Mesothelial cell of epicardium (in vitro differentiated cells): ENCODE data around the gene SPEM3. TPM values are rescaled to one million over a fixed set of nuclear protein-coding genes. Genes with fewer than 3 reads are reported as not detected.

ENCODE experiments used
- DNase-seq, 2 experiments: peaks; one replicate each; pipeline ENCODE4 v3.0.0; 2021; ENCODE audit warnings: low spot score in 2 of 2; ENCODE audit not compliant: unreplicated experiment in 2 of 2
- H3K27ac Mint-ChIP-seq: 2 replicates; pipeline ENCODE4 v1.8.0; 2021; ENCODE audit warnings: mixed read lengths
- H3K27me3 Mint-ChIP-seq: 2 replicates; pipeline ENCODE4 v1.8.0; 2021; ENCODE audit warnings: low read depth, mixed read lengths
- H3K36me3 Mint-ChIP-seq: 2 replicates; pipeline ENCODE4 v1.8.0; 2021; ENCODE audit warnings: mixed read lengths
- H3K4me1 Mint-ChIP-seq: 2 replicates; pipeline ENCODE4 v1.8.0; 2021; ENCODE audit warnings: mixed read lengths
- H3K4me3 Mint-ChIP-seq: 2 replicates; pipeline ENCODE4 v1.8.0; 2021; ENCODE audit warnings: mild to moderate bottlenecking, moderate library complexity, mixed read lengths
- H3K9me3 Mint-ChIP-seq: 2 replicates; pipeline ENCODE4 v1.8.0; 2021; ENCODE audit warnings: mixed read lengths
- total RNA-seq: library from RNA; stranded (reverse); gene quantifications from 3 replicates; pipeline ENCODE4 v1.2.1, GENCODE V29; 2021
- TF ChIP-seq, protein P1 (sequence below): fragments of 200-600 bp; sonication (generic); IDR thresholded peaks from one replicate; pipeline ENCODE4 v1.5.0; 2021; ENCODE audit warnings: antibody characterized with exemption; ENCODE audit not compliant: unreplicated experiment

SPEM3 gene
- total RNA-seq, 1 donor from 2014 or later, result not detected

DNA sequence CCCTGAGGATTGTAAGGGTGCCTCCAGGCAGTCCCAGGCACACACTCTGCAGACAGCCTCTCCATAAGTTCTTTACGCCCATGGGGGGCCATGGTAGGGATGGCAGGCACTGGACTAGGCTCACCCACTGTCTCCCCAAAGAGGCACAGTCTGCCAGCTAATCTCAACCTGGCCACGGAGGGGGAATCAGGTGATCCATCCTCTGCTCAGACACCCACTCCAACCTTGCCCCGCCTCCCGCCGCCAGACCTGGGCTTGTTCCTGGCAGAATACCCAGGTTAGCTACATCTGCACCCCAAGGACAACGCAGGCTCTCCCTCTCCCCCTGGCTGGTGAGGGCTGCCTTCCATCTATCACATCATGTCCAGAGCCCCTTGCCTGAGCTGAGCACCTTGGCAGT lies 19.8 kb upstream of the SPEM3 start:
- H3K9me3 Mint-ChIP-seq, result no peaks in the 10 kb centered on the region
- H3K27ac Mint-ChIP-seq, result no peak overlapping the region
- no peak for DNase-seq
- H3K4me1 Mint-ChIP-seq, result peaks cover 28% of the 10 kb centered on the region
- H3K36me3 Mint-ChIP-seq, result peaks cover 22% of the 10 kb centered on the region
- H3K4me3 Mint-ChIP-seq, result no peak overlapping the region
- TF ChIP-seq, protein P1, sequence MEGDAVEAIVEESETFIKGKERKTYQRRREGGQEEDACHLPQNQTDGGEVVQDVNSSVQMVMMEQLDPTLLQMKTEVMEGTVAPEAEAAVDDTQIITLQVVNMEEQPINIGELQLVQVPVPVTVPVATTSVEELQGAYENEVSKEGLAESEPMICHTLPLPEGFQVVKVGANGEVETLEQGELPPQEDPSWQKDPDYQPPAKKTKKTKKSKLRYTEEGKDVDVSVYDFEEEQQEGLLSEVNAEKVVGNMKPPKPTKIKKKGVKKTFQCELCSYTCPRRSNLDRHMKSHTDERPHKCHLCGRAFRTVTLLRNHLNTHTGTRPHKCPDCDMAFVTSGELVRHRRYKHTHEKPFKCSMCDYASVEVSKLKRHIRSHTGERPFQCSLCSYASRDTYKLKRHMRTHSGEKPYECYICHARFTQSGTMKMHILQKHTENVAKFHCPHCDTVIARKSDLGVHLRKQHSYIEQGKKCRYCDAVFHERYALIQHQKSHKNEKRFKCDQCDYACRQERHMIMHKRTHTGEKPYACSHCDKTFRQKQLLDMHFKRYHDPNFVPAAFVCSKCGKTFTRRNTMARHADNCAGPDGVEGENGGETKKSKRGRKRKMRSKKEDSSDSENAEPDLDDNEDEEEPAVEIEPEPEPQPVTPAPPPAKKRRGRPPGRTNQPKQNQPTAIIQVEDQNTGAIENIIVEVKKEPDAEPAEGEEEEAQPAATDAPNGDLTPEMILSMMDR, result no peak
- no peaks in the 10 kb centered on the region for H3K27me3 Mint-ChIP-seq

DNA sequence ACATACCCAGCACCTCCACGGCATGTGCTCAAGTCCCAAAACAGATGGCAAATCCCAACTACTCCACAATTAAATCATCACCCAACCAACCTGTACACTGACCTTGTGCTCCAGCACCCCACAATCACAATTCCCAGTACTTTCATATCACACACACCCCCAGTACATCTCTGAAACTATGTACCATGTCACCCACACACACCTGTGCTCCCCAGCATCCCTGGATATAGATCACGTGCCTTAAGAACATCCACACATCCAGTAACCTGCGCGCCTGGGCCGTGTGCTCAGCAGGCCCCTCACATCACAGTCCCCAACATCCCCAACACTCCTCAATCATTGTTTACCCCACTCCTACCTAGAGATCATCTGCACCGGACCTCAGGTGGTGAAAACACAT lies 18.9 kb upstream of the SPEM3 start:
- no peak overlapping the region for H3K4me3 Mint-ChIP-seq
- no peak for DNase-seq
- TF ChIP-seq, protein P1, result no peak
- peaks cover 28% of the 10 kb centered on the region for H3K4me1 Mint-ChIP-seq
- H3K27me3 Mint-ChIP-seq, result no peaks in the 10 kb centered on the region
- H3K36me3 Mint-ChIP-seq, result peaks cover 22% of the 10 kb centered on the region
- H3K9me3 Mint-ChIP-seq, result no peaks in the 10 kb centered on the region
- H3K27ac Mint-ChIP-seq, result no peak overlapping the region

DNA sequence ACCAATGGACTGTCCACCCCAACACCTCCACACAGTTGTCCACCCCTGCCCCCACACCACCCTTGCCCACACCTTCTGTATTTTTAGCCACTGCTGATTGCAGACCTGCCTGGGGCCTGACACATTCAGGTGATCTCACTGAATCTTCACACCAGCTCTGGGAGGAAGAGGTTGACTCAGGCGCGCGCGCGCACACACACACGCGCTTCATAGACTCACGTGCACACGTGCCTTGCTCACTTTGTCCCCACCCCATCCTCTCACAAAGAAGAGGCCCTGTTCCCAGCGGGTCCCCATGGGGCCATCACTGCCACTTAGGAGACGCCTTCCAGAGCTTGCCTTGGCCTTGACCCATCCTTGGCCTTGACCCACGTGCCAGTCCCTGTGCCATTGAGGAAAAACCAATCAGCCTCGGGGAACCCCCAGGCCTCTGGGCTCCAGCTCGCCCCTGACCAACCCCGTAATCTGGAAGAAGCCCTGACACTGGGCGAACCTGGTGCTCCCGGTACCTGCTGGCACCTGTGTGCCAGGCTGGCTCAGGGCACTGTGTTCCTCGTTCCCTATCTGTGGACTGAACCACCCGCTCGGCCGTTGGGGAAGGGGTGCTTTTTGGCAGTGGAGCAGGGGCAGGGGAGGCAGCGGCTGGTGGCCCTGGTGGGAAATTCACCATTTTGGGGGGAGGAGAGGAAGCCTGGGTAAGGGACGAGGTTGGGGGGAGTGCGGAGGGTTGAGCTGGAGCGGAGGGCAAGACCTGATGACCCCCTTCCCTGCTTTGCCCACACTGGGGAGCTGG lies 17.8 kb upstream of the SPEM3 start:
- H3K9me3 Mint-ChIP-seq, result no peaks in the 10 kb centered on the region
- TF ChIP-seq, protein P1, result no peak
- H3K27me3 Mint-ChIP-seq, result no peaks in the 10 kb centered on the region
- H3K27ac Mint-ChIP-seq, result no peak overlapping the region
- peaks cover 24% of the 10 kb centered on the region for H3K4me1 Mint-ChIP-seq
- no peak for DNase-seq
- no peak overlapping the region for H3K4me3 Mint-ChIP-seq
- H3K36me3 Mint-ChIP-seq, result peaks cover 32% of the 10 kb centered on the region

DNA sequence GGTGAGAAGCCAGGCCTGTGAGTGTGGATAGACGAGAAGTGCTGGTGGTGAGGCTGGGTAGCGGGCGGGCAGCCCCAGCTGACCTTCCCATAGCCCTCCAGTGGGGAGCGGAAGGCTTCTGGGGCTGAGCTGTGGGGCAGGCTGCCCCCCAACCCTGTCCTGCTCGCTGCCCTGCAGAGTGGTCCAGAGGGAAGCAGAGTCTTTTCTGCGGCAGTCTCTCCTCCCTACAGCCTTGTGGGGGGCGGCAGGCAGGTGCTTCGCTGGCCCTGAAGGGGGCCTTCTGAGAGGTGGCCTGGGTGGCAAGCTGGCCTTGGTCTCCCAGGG lies 17.3 kb upstream of the SPEM3 start:
- H3K4me3 Mint-ChIP-seq, result no peak overlapping the region
- H3K4me1 Mint-ChIP-seq, result peaks cover 19% of the 10 kb centered on the region
- DNase-seq, result no peak
- TF ChIP-seq, protein P1, result no peak
- no peaks in the 10 kb centered on the region for H3K27me3 Mint-ChIP-seq
- H3K36me3 Mint-ChIP-seq, result peaks cover 35% of the 10 kb centered on the region
- H3K9me3 Mint-ChIP-seq, result no peaks in the 10 kb centered on the region
- H3K27ac Mint-ChIP-seq, result no peak overlapping the region

DNA sequence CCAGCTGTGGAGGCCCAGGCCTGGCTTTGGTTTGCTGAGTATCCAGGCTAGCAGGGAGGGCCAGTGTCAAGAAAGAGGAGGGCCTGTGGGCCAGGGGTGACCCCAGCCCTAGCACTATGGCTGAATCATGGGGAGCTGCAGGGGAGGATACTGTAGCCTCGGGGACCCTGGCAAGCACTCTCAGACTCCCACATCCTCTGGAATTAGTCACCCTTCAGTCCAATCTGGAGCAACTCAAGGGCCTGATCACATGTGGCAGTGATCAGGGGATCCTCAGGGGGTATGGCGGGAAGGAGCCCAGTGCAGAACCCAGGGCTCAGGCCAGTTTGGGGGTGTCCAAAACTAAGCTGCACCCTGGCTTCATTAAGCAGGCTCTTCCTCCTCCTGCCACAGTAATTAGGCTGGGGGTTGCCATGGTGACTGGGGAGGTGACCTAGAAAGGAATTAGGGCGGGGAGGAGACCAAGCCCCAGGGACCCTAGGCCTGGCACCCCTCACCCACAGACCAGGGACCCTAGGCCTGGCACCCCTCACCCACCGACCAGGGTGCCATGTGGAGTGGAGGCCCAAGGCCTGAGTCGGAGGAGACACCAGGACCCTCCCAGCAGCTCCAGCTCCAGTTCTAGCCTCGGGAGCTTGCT lies 15.2 kb upstream of the SPEM3 start:
- no peaks in the 10 kb centered on the region for H3K27me3 Mint-ChIP-seq
- DNase-seq, result no peak
- TF ChIP-seq, protein P1, result no peak
- H3K4me3 Mint-ChIP-seq, result no peak overlapping the region
- H3K27ac Mint-ChIP-seq, result no peak overlapping the region
- H3K9me3 Mint-ChIP-seq, result no peaks in the 10 kb centered on the region
- H3K4me1 Mint-ChIP-seq, result peaks cover 11% of the 10 kb centered on the region
- peaks cover 38% of the 10 kb centered on the region for H3K36me3 Mint-ChIP-seq
